Measurements from ENCODE around the gene SLC16A2. TPM values are rescaled to one million over a fixed set of nuclear protein-coding genes. Genes with fewer than 3 reads are reported as not detected.

SLC16A2 gene
- total and polyA plus RNA-seq, 7 donors = 0.23 to 10.5 (median 5.3) TPM

GRCh38 chrX:74449322-74449936 lies 28.1 kb downstream of the SLC16A2 start:
- Histone ChIP-seq H3K9me3 (no peaks in the 10 kb centered on the region), H3K4me3 (no peak overlapping the region), H3K36me3 (no peaks in the 10 kb centered on the region), H3K4me1 (no peaks in the 10 kb centered on the region), H3K27ac (no peak overlapping the region), H3K27me3 (no peaks in the 10 kb centered on the region)
- no peak for DNase-seq
- WGBS, 2 donors = 81 to 89% methylated on average over 2 of the region's 2 CpGs
- TF ChIP-seq POLR2A (IDR thresholded peaks at IDR 0.05) = no peak
- TF ChIP-seq EP300 (IDR thresholded peaks at IDR 0.05) = no peak
- no peak for TF ChIP-seq POLR2AphosphoS5 (IDR thresholded peaks at IDR 0.05)
- TF ChIP-seq, protein P1, sequence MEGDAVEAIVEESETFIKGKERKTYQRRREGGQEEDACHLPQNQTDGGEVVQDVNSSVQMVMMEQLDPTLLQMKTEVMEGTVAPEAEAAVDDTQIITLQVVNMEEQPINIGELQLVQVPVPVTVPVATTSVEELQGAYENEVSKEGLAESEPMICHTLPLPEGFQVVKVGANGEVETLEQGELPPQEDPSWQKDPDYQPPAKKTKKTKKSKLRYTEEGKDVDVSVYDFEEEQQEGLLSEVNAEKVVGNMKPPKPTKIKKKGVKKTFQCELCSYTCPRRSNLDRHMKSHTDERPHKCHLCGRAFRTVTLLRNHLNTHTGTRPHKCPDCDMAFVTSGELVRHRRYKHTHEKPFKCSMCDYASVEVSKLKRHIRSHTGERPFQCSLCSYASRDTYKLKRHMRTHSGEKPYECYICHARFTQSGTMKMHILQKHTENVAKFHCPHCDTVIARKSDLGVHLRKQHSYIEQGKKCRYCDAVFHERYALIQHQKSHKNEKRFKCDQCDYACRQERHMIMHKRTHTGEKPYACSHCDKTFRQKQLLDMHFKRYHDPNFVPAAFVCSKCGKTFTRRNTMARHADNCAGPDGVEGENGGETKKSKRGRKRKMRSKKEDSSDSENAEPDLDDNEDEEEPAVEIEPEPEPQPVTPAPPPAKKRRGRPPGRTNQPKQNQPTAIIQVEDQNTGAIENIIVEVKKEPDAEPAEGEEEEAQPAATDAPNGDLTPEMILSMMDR (IDR thresholded peaks at IDR 0.05) = no peak
- intact Hi-C loops (cut with DNase I) = no loop called here

DNA sequence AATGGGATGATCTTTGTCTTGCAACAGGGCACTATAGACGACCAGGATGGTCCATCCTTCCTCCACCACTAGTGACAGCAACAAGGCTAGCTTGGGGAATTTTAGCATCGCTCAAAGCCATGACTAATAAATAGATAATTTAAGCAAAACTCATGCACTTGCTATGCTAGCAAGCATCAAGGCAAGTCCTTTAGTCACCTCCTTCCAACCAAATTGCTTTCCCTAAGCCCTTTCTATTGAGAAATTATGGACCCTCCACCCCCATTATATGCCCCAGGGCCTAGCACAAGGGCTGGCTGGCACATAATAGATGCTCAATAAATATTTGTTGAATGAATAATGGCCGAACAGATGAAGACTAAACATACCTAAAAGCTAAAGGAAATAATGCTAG lies 28.6 kb downstream of the SLC16A2 start:
- Histone ChIP-seq H3K27ac (no peak overlapping the region), H3K36me3 (no peaks in the 10 kb centered on the region), H3K27me3 (no peaks in the 10 kb centered on the region), H3K4me3 (no peak overlapping the region), H3K4me1 (no peaks in the 10 kb centered on the region), H3K9me3 (no peaks in the 10 kb centered on the region)
- no peak for DNase-seq
- TF ChIP-seq EP300 (IDR thresholded peaks at IDR 0.05) (no peak), POLR2AphosphoS5 (IDR thresholded peaks at IDR 0.05) (no peak), POLR2A (IDR thresholded peaks at IDR 0.05) (no peak)
- TF ChIP-seq, protein P1 (IDR thresholded peaks at IDR 0.05) = no peak
- intact Hi-C loops (cut with DNase I) = no loop called here
- WGBS, 2 donors = 87 to 93% methylated on average over 3 of the region's 3 CpGs

DNA sequence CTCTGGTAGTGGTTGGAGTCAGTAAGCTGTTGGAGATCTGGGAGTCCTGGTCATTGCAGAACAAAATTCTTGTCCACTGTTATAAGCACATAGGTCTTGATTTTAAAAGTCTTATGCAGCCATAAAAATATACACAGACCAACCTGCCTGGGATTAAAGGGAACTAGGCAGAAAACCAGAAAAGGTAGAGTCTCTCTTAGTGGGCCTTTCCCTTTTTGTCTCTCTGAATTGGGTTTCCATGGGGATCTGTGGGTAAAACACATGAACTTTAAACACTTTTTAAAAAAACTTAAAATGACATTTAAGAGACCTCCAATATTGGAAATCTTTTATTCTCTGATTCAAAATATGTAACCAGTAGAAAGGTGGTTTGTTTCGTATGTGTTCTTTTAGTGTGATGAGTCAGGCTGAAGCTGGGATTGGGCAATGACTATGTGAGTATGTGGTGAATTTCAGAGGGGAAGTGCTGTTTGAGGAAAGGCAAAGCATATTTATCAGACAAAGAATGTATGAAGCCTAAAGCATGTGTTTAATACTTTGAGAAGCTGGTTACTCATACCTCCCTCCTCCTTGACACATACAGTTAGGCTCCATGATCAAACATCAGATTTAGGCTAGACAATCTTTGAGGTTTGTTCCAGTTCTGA lies 29.6 kb downstream of the SLC16A2 start:
- Histone ChIP-seq H3K27ac (peak overlapping the region in 2 of 4 donors; percentile 5 to 55), H3K9me3 (no peaks in the 10 kb centered on the region), H3K4me1 (no peaks in the 10 kb centered on the region), H3K27me3 (no peaks in the 10 kb centered on the region), H3K36me3 (no peaks in the 10 kb centered on the region), H3K4me3 (no peak overlapping the region)
- intact Hi-C loops (cut with DNase I) = no loop called here
- TF ChIP-seq POLR2A (IDR thresholded peaks at IDR 0.05) = no peak
- TF ChIP-seq, protein P1 (IDR thresholded peaks at IDR 0.05) = no peak
- no peak for TF ChIP-seq POLR2AphosphoS5 (IDR thresholded peaks at IDR 0.05)
- TF ChIP-seq EP300 (IDR thresholded peaks at IDR 0.05) = no peak
- no peak for DNase-seq
- 58 to 68% methylated on average over 1 of the region's 1 CpG for WGBS, 2 donors

DNA sequence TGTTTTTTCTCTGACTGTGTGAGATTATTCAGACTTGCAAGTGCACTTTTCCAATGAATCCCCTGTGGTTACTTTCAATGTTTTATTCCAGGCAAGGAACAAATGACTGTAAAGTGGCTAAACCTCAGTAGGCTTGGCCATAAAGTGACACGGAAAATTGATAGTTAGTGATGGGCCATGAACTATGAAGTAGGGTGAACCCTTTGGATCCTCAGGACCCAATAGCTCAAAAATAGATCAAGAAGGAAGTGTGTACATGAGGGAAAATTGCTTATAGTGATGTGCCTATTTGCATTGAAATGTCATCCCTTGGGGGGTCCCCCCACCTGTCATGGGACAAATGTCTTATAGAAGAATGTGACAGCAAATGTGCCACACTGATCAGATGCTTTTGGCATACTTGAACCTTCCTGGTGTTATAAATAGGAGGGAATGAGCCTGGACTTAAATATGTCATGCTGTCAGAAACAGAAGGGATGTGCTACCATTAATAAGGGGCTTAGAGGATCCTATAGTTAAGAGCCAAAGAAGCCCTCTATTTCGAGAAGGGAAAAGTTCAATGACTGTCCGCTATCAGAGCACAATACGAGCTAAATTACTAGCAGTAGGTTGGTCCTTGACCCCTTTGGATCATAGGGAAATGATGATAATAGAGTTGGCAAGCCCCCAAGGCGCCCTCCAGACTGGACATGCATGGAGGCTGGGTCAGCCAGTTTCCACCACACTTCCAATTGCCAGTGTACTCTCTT lies 30.3 kb downstream of the SLC16A2 start:
- peak overlapping the region in 2 of 4 donors; percentile 5 to 55 for H3K27ac ChIP-seq
- no peaks in the 10 kb centered on the region for H3K9me3 ChIP-seq
- H3K36me3 ChIP-seq = no peaks in the 10 kb centered on the region
- no peaks in the 10 kb centered on the region for H3K4me1 ChIP-seq
- no peak for DNase-seq
- intact Hi-C loops (cut with DNase I) = no loop called here
- no peak overlapping the region for H3K4me3 ChIP-seq
- WGBS, 2 donors = 82 to 84% methylated on average over 5 of the region's 5 CpGs
- H3K27me3 ChIP-seq = no peaks in the 10 kb centered on the region
- TF ChIP-seq EP300 (IDR thresholded peaks at IDR 0.05) (no peak), POLR2AphosphoS5 (IDR thresholded peaks at IDR 0.05) (no peak), POLR2A (IDR thresholded peaks at IDR 0.05) (no peak)
- TF ChIP-seq, protein P1 (IDR thresholded peaks at IDR 0.05) = no peak
